ENCODE results near the gene SMAD9. TPM values are rescaled to one million over a fixed set of nuclear protein-coding genes. Genes with fewer than 3 reads are reported as not detected.

The SMAD9 gene
- total and polyA plus RNA-seq, 2 of the 13 experiments (the other 11 are each of a cell fraction or from before 2014, with no cell fraction given), result 4.2 to 7.7 TPM

GRCh38 chr13:36818804-36819738 is 101.0 kb downstream of the SMAD9 start, which contains the start of gene RFXAP (continued):
- TF ChIP-seq ZMAT5 (CRISPR knock-in tag; IDR thresholded peaks at IDR 0.05; ENCODE audit: borderline replicate concordance, low read depth) (no peak), FOXO1 (CRISPR knock-in tag; IDR thresholded peaks at IDR 0.05) (peak; percentile 14; the same call in 1 of the 2 replicates), U2AF2 (IDR thresholded peaks at IDR 0.05; ENCODE audit: low read depth, low read length) (no peak), ARID3A (IDR thresholded peaks at IDR 0.05; ENCODE audit: low read depth, low read length) (no peak), PHF8 (CRISPR knock-in tag; IDR thresholded peaks at IDR 0.05) (peak; percentile 85), ZNF766 (CRISPR knock-in tag; IDR thresholded peaks at IDR 0.05; ENCODE audit: borderline replicate concordance) (peak; percentile 19; the same call in 1 of the 2 replicates), ZNF484 (CRISPR knock-in tag; IDR thresholded peaks at IDR 0.05; ENCODE audit: borderline replicate concordance, low read depth) (no peak), ZGPAT (CRISPR knock-in tag; IDR thresholded peaks at IDR 0.05) (0 out of 2 replicates have a peak, but pooled peaks have one; percentile 18), NR2F2 (IDR thresholded peaks at IDR 0.05; ENCODE audit: borderline replicate concordance, low read depth) (no peak), TOPORS (CRISPR knock-in tag; IDR thresholded peaks at IDR 0.05) (no peak), NR2F6 (IDR thresholded peaks at IDR 0.05) (no peak), NR2F6 (CRISPR knock-in tag; IDR thresholded peaks at IDR 0.05) (no peak), RNF2 (conservative IDR thresholded peaks at IDR 0.05; ENCODE audit: low read depth) (peak; percentile 81), NCOA2 (CRISPR knock-in tag; IDR thresholded peaks at IDR 0.05) (no peak), ZMYM4 (CRISPR knock-in tag; IDR thresholded peaks at IDR 0.05) (peak; percentile 67), ZNF776 (CRISPR knock-in tag; IDR thresholded peaks at IDR 0.05) (no peak), HMG20B (CRISPR knock-in tag; conservative IDR thresholded peaks at IDR 0.05) (no peak), SETDB1 (CRISPR knock-in tag; IDR thresholded peaks at IDR 0.05; ENCODE audit: borderline replicate concordance) (no peak), ZBTB10 (CRISPR knock-in tag; IDR thresholded peaks at IDR 0.05; ENCODE audit: borderline replicate concordance) (no peak), RARA (CRISPR knock-in tag; IDR thresholded peaks at IDR 0.05) (peak; percentile 18; the same call in 1 of the 2 replicates), PBX2 (CRISPR knock-in tag; IDR thresholded peaks at IDR 0.05) (no peak), ZNF234 (CRISPR knock-in tag; conservative IDR thresholded peaks at IDR 0.05) (no peak), MEF2D (CRISPR knock-in tag; IDR thresholded peaks at IDR 0.05) (0 out of 2 replicates have a peak, but pooled peaks have one; percentile 20), ZNF883 (CRISPR knock-in tag; IDR thresholded peaks at IDR 0.05; ENCODE audit: not compliant biosample characterization) (no peak)

Measured in HepG2 (cell line).